Endodermal cell (in vitro differentiated cells): ENCODE results near the gene B4GALT1. TPM values are rescaled to one million over a fixed set of nuclear protein-coding genes. Genes with fewer than 3 reads are reported as not detected.

Experiments
- DNase-seq: peaks from one replicate; pipeline ENCODE4 v3.0.0-alpha.2; 2017
- H3K27ac ChIP-seq: 2 replicates; pipeline ENCODE4 v1.5.1; 2013; ENCODE audit warnings: mild to moderate bottlenecking, low read depth, low read length, moderate library complexity
- H3K27me3 ChIP-seq: 2 replicates; pipeline ENCODE4 v1.6.1; 2013; ENCODE audit warnings: mild to moderate bottlenecking, low read length, moderate library complexity; ENCODE audit not compliant: insufficient read depth, control insufficient read depth, poor library complexity, severe bottlenecking
- H3K36me3 ChIP-seq: 2 replicates; pipeline ENCODE4 v1.7.0; 2013; ENCODE audit warnings: mild to moderate bottlenecking, low read length, moderate library complexity; ENCODE audit not compliant: control insufficient read depth, insufficient read depth
- H3K4me1 ChIP-seq: one replicate; pipeline ENCODE4 v1.7.0; 2013; ENCODE audit warnings: low read length; ENCODE audit not compliant: control insufficient read depth, insufficient read depth
- H3K4me3 ChIP-seq: 2 replicates; pipeline ENCODE4 v1.5.1; 2013; ENCODE audit warnings: mild to moderate bottlenecking, low read length, moderate library complexity
- H3K9ac ChIP-seq: 2 replicates; pipeline ENCODE4 v1.6.1; 2013; ENCODE audit warnings: mild to moderate bottlenecking, low read length, moderate library complexity; ENCODE audit not compliant: poor library complexity, severe bottlenecking; ENCODE audit errors: extremely low read depth
- H3K9me3 ChIP-seq: 2 replicates; pipeline ENCODE4 v1.6.1; 2013; ENCODE audit warnings: mild to moderate bottlenecking, low read length, moderate library complexity; ENCODE audit not compliant: control insufficient read depth
- H3K27ac Mint-ChIP-seq: 2 replicates; pipeline ENCODE4 v1.8.0; 2020; ENCODE audit warnings: mixed read lengths
- H3K27me3 Mint-ChIP-seq: 2 replicates; pipeline ENCODE4 v1.8.0; 2021; ENCODE audit warnings: mild to moderate bottlenecking, mixed read lengths; ENCODE audit not compliant: insufficient read depth
- H3K36me3 Mint-ChIP-seq: 2 replicates; pipeline ENCODE4 v1.8.0; 2020; ENCODE audit warnings: low read depth, mixed read lengths
- H3K4me1 Mint-ChIP-seq: 2 replicates; pipeline ENCODE4 v1.8.0; 2020; ENCODE audit warnings: mixed read lengths
- H3K4me3 Mint-ChIP-seq: 2 replicates; pipeline ENCODE4 v1.8.0; 2020; ENCODE audit warnings: mild to moderate bottlenecking, moderate library complexity, mixed read lengths
- H3K9me3 Mint-ChIP-seq: 2 replicates; pipeline ENCODE4 v1.8.0; 2020; ENCODE audit warnings: mild to moderate bottlenecking, mixed read lengths
- WGBS, 2 experiments: methylation state at CpG; one replicate each; pipeline versions ENCODE4 v1.1.5 to v1.1.7; 2013; ENCODE audit warnings: missing lambda C conversion rate in 2 of 2, mixed read lengths in 1 of 2; ENCODE audit not compliant: insufficient coverage in 1 of 2, insufficient read length in 1 of 2; 5-methylcytosine and 5-hydroxymethylcytosine counted together
- total RNA-seq, 2 donors: library from RNA; stranded (reverse); fragmentation: NEBNext Ultra II Directional in 1 of 2; extraction: Animal tissue kit (Norgen Biotek cat#: 25700) in 1 of 2; gene quantifications; 2 replicates in 1 of 2; 3 replicates in 1 of 2; pipeline ENCODE4 v1.2.1, GENCODE V29; 2021
- TF ChIP-seq, protein P1 (sequence below): fragments of 200-600 bp; sonication (generic); conservative IDR thresholded peaks from 2 replicates; pipeline ENCODE4 v1.5.0; 2021; ENCODE audit warnings: antibody characterized with exemption, mild to moderate bottlenecking

B4GALT1 gene
- total RNA-seq, 2 donors from 2014 or later: 62.9 to 92.6 TPM

DNA sequence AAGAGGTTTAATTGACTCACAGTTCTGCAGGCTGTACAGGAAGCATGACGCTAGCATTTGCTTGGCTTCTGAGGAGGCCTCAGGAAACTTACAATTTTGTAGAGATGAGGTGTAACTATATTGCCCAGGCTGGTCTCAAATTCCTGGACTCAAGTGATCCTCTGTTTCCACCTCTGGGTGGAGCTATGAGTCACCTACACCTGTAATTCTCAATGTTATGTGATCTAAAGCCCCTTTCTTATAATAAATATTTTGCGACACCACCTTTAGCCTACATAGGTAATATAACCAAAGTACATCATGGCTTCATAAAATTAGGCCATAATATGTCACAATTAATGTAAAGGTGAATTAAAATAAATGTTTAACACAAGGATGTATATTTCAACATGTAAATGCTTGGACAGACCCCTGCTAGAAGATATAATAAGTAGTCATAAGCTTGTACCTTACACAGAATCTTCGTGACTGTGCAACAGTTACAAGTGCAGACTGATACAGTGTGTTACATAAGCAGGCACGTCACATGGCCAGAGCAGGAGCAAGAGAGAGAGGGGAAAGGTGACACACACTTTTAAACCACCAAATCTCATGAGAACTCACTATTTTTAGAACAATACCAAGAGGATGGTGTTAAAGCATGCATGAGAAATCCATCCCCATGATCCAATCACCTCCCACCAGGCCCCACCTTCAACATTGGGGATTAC lies 43.0 kb upstream of the B4GALT1 start:
- Histone ChIP-seq H3K27ac (no peak overlapping the region), H3K9me3 (no peaks in the 10 kb centered on the region), H3K4me1 (peaks cover 7% of the 10 kb centered on the region), H3K4me3 (no peak overlapping the region), H3K9ac (no peak overlapping the region), H3K27me3 (no peaks in the 10 kb centered on the region), H3K36me3 (no peaks in the 10 kb centered on the region)
- H3K9me3 Mint-ChIP-seq: no peaks in the 10 kb centered on the region
- H3K36me3 Mint-ChIP-seq: no peaks in the 10 kb centered on the region
- no peak overlapping the region for H3K27ac Mint-ChIP-seq
- DNase-seq: no peak
- H3K4me1 Mint-ChIP-seq: peaks cover 6% of the 10 kb centered on the region
- TF ChIP-seq, protein P1, sequence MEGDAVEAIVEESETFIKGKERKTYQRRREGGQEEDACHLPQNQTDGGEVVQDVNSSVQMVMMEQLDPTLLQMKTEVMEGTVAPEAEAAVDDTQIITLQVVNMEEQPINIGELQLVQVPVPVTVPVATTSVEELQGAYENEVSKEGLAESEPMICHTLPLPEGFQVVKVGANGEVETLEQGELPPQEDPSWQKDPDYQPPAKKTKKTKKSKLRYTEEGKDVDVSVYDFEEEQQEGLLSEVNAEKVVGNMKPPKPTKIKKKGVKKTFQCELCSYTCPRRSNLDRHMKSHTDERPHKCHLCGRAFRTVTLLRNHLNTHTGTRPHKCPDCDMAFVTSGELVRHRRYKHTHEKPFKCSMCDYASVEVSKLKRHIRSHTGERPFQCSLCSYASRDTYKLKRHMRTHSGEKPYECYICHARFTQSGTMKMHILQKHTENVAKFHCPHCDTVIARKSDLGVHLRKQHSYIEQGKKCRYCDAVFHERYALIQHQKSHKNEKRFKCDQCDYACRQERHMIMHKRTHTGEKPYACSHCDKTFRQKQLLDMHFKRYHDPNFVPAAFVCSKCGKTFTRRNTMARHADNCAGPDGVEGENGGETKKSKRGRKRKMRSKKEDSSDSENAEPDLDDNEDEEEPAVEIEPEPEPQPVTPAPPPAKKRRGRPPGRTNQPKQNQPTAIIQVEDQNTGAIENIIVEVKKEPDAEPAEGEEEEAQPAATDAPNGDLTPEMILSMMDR: peak; percentile 51
- peaks cover 2% of the 10 kb centered on the region for H3K27me3 Mint-ChIP-seq
- 83 to 93% methylated on average over 1 to 4 of the region's 4 CpGs for whole genome bisulfite sequencing, 2 experiments
- H3K4me3 Mint-ChIP-seq: no peak overlapping the region

GRCh38 chr9:33209394-33209793 lies 42.3 kb upstream of the B4GALT1 start:
- TF ChIP-seq, protein P1: no peak
- DNase-seq: no peak
- Mint-ChIP-seq H3K27ac (no peak overlapping the region), H3K27me3 (no peaks in the 10 kb centered on the region), H3K4me1 (peaks cover 6% of the 10 kb centered on the region), H3K36me3 (no peaks in the 10 kb centered on the region), H3K4me3 (no peak overlapping the region), H3K9me3 (no peaks in the 10 kb centered on the region)
- H3K27me3 ChIP-seq: peaks cover 2% of the 10 kb centered on the region
- no peak overlapping the region for H3K4me3 ChIP-seq
- H3K36me3 ChIP-seq: no peaks in the 10 kb centered on the region
- H3K9me3 ChIP-seq: no peaks in the 10 kb centered on the region
- peaks cover 7% of the 10 kb centered on the region for H3K4me1 ChIP-seq
- no peak overlapping the region for H3K9ac ChIP-seq
- 96 to 100% methylated on average over 1 of the region's 1 CpG for WGBS, 2 experiments
- no peak overlapping the region for H3K27ac ChIP-seq

GRCh38 chr9:33202552-33203201 lies 35.5 kb upstream of the B4GALT1 start:
- Histone ChIP-seq H3K4me1 (no peaks in the 10 kb centered on the region), H3K9ac (no peak overlapping the region), H3K4me3 (no peak overlapping the region), H3K36me3 (no peaks in the 10 kb centered on the region), H3K27me3 (peaks cover 10% of the 10 kb centered on the region), H3K27ac (no peak overlapping the region), H3K9me3 (no peaks in the 10 kb centered on the region)
- 78% methylated on average over 7 to 11 of the region's 11 CpGs for WGBS, 2 experiments
- peaks cover 3% of the 10 kb centered on the region for H3K4me1 Mint-ChIP-seq
- no peaks in the 10 kb centered on the region for H3K9me3 Mint-ChIP-seq
- peaks cover 14% of the 10 kb centered on the region for H3K27me3 Mint-ChIP-seq
- H3K27ac Mint-ChIP-seq: no peak overlapping the region
- DNase-seq: no peak
- no peaks in the 10 kb centered on the region for H3K36me3 Mint-ChIP-seq
- H3K4me3 Mint-ChIP-seq: no peak overlapping the region
- TF ChIP-seq, protein P1: no peak
